HepG2 (cell line): Measurements from ENCODE around the gene TOPORS. TPM values are rescaled to one million over a fixed set of nuclear protein-coding genes. Genes with fewer than 3 reads are reported as not detected.

Experiments used
- ATF1 ChIP-seq: IDR thresholded peaks from 2 replicates; pipeline ENCODE4 v1.6.1; 2016; ENCODE audit warnings: mild to moderate bottlenecking, control low read depth
- ATRX ChIP-seq: sonication (generic); formaldehyde crosslinking; IDR thresholded peaks from 2 replicates; pipeline ENCODE4 v1.4.0; 2020; ENCODE audit warnings: missing genetic modification reagents, borderline replicate concordance
- CHD2 ChIP-seq: IDR thresholded peaks from 2 replicates; pipeline ENCODE4 v1.6.1; 2011; ENCODE audit warnings: low read depth, low read length, improper control_type of control experiment
- HCFC1 ChIP-seq: fragments of 150-350 bp; IDR thresholded peaks from 2 replicates; pipeline ENCODE4 v1.6.1; 2014; ENCODE audit warnings: low read depth, low read length
- HOMEZ ChIP-seq: IDR thresholded peaks from 2 replicates; pipeline ENCODE4 v1.6.1; 2016; ENCODE audit warnings: low read depth
- IKZF1 ChIP-seq: fragments of 450-650 bp; IDR thresholded peaks from 2 replicates; pipeline ENCODE4 v1.7.1; 2016
- KAT7 ChIP-seq: IDR thresholded peaks from 2 replicates; pipeline ENCODE4 v1.6.1; 2018; ENCODE audit warnings: borderline replicate concordance, missing compliant biosample characterization
- MEF2D ChIP-seq: sonication (generic); formaldehyde crosslinking; IDR thresholded peaks from 2 replicates; pipeline ENCODE4 v1.5.1; 2020; ENCODE audit warnings: mild to moderate bottlenecking, missing genetic modification reagents
- MEIS1 ChIP-seq: sonication (generic); formaldehyde crosslinking; IDR thresholded peaks from 2 replicates; pipeline ENCODE4 v1.9.0; 2021; ENCODE audit warnings: mild to moderate bottlenecking, missing genetic modification reagents, moderate library complexity, borderline replicate concordance
- MYPOP ChIP-seq: sonication (generic); formaldehyde crosslinking; IDR thresholded peaks from 2 replicates; pipeline ENCODE4 v1.8.1; 2023; ENCODE audit warnings: mild to moderate bottlenecking, moderate library complexity, missing genetic modification reagents
- SIX1 ChIP-seq: sonication (generic); formaldehyde crosslinking; IDR thresholded peaks from 2 replicates; pipeline ENCODE4 v1.4.0; 2020; ENCODE audit warnings: missing genetic modification reagents, borderline replicate concordance
- TP53 ChIP-seq: sonication (generic); formaldehyde crosslinking; conservative IDR thresholded peaks from 2 replicates; pipeline ENCODE4 v1.4.0; 2020; ENCODE audit warnings: missing genetic modification reagents
- ZFP37 ChIP-seq: sonication (generic); formaldehyde crosslinking; IDR thresholded peaks from 2 replicates; pipeline ENCODE4 v1.4.0; 2020; ENCODE audit warnings: missing genetic modification reagents, borderline replicate concordance
- ZNF710 ChIP-seq: sonication (generic); formaldehyde crosslinking; IDR thresholded peaks from 2 replicates; pipeline ENCODE4 v1.5.0; 2020; ENCODE audit warnings: mild to moderate bottlenecking, missing genetic modification reagents, borderline replicate concordance
- ZNF816 ChIP-seq: sonication (generic); formaldehyde crosslinking; IDR thresholded peaks from 2 replicates; pipeline ENCODE4 v1.8.0; 2022; ENCODE audit warnings: missing genetic modification reagents, mild to moderate bottlenecking, borderline replicate concordance
- polyA plus RNA-seq, 8 experiments: library from polyadenylated mRNA; depleted of rRNA in 3 of 8; stranded (reverse) in 7 of 8; unstranded in 1 of 8; fragments of >200 nt; fragmentation: Illumina TruSeq in 4 of 8; extraction: Trizol in 4 of 8; gene quantifications; 2 replicates each; pipeline versions ENCODE4 v1.2.1 to v1.2.3, GENCODE V29; 2011 to 2016; ENCODE audit warnings: low read depth in 4 of 8, missing spikeins in 1 of 8, mixed read lengths in 1 of 8; ENCODE audit not compliant: insufficient read depth in 1 of 8
- total RNA-seq, 5 experiments: library from RNA; depleted of rRNA; stranded (reverse); fragments of >200 nt; fragmentation: Illumina TruSeq; extraction: Trizol; gene quantifications; 2 replicates each; pipeline ENCODE4 v1.2.3, GENCODE V29; 2016; ENCODE audit warnings: low read depth in 1 of 5
- TF ChIP-seq, protein P1 (sequence below), 2 experiments: sonication (generic) in 1 of 2; formaldehyde crosslinking in 1 of 2; IDR thresholded peaks; 2 replicates each; pipeline versions ENCODE4 v1.5.1 to v1.6.1; 2011 to 2020; ENCODE audit warnings: borderline replicate concordance in 1 of 2, low read depth in 1 of 2, low read length in 1 of 2, mild to moderate bottlenecking in 1 of 2, missing genetic modification reagents in 1 of 2, moderate library complexity in 1 of 2
- TF ChIP-seq, protein P2 (sequence below): sonication (generic); formaldehyde crosslinking; IDR thresholded peaks from 2 replicates; pipeline ENCODE4 v1.4.0; 2020; ENCODE audit warnings: missing genetic modification reagents, mild to moderate bottlenecking, borderline replicate concordance
- TF ChIP-seq, protein P3 (sequence below): IDR thresholded peaks from 2 replicates; pipeline ENCODE4 v1.6.1; 2012; ENCODE audit warnings: low read depth, low read length, improper control_type of control experiment

The TOPORS gene
- total and polyA plus RNA-seq, 2 of the 13 experiments (the other 11 are each of a cell fraction or from before 2014, with no cell fraction given), result 6.8 to 19.6 TPM

DNA sequence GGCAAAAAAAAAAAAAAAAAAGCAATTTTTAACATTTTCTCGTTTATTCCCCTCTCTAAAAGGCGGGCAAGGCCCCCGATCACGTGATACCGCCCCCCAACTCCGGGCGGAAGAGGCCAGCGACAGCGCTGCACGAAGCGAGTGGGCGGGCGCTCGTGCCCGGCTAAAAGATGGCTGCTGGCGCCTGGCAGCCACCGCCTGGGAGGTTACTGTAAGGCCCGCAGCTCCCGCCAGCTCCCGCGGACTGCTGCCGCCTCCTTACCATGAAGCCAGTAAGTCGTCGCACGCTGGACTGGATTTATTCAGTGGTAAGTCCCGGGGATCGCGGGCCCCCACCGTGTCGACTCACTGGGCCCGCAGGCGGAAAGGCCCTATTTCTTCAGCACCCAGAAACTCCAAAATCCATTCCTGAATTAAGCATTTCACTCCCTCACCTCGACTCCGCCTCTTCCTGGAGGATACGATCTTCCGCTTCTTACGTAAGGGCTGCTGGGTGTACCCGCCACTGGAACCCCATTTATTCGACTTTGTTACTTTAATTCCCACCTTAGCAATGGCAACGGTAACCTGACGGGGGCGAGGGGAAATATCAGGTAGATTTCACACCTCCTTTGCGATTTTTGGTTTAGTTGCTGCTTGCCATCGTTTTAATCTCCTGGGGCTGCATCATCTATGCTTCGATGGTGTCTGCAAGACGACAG, at the start of gene TOPORS, which contains the start of gene SMIM27 (continued):
- TF ChIP-seq, protein P1, sequence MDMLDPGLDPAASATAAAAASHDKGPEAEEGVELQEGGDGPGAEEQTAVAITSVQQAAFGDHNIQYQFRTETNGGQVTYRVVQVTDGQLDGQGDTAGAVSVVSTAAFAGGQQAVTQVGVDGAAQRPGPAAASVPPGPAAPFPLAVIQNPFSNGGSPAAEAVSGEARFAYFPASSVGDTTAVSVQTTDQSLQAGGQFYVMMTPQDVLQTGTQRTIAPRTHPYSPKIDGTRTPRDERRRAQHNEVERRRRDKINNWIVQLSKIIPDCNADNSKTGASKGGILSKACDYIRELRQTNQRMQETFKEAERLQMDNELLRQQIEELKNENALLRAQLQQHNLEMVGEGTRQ (IDR thresholded peaks at IDR 0.05; ENCODE audit: low read depth, low read length), result peak; percentile 83
- TF ChIP-seq, protein P1 (CRISPR knock-in tag; IDR thresholded peaks at IDR 0.05; ENCODE audit: borderline replicate concordance), result peak; percentile 93; the same call in 1 of the 2 replicates
- TF ChIP-seq IKZF1 (no peak), MEF2D (CRISPR knock-in tag) (0 out of 2 replicates have a peak, but pooled peaks have one; percentile 68), MEIS1 (CRISPR knock-in tag) (peak; percentile 64; the same call in 1 of the 2 replicates), HCFC1 (peak; percentile 80), ATF1 (peak; percentile 61; the same call in 1 of the 2 replicates), MYPOP (CRISPR knock-in tag) (no peak; the same call in 1 of the 2 replicates), KAT7 (peak; percentile 66; the same call in 1 of the 2 replicates), ZFP37 (CRISPR knock-in tag) (0 out of 2 replicates have a peak, but pooled peaks have one; percentile 17), HOMEZ (no peak), ATRX (CRISPR knock-in tag) (no peak), SIX1 (no peak), CHD2 (no peak; the same call in 1 of the 2 replicates), ZNF710 (0 out of 2 replicates have a peak, but pooled peaks have one; percentile 22), ZNF816 (CRISPR knock-in tag) (peak; percentile 87), TP53 (no peak)
- TF ChIP-seq, protein P2, sequence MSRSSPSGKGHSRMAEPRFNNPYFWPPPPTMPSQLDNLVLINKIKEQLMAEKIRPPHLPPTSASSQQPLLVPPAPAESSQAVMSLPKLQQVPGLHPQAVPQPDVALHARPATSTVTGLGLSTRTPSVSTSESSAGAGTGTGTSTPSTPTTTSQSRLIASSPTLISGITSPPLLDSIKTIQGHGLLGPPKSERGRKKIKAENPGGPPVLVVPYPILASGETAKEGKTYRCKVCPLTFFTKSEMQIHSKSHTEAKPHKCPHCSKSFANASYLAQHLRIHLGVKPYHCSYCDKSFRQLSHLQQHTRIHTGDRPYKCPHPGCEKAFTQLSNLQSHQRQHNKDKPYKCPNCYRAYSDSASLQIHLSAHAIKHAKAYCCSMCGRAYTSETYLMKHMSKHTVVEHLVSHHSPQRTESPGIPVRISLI (CRISPR knock-in tag), result no peak
- TF ChIP-seq, protein P3, sequence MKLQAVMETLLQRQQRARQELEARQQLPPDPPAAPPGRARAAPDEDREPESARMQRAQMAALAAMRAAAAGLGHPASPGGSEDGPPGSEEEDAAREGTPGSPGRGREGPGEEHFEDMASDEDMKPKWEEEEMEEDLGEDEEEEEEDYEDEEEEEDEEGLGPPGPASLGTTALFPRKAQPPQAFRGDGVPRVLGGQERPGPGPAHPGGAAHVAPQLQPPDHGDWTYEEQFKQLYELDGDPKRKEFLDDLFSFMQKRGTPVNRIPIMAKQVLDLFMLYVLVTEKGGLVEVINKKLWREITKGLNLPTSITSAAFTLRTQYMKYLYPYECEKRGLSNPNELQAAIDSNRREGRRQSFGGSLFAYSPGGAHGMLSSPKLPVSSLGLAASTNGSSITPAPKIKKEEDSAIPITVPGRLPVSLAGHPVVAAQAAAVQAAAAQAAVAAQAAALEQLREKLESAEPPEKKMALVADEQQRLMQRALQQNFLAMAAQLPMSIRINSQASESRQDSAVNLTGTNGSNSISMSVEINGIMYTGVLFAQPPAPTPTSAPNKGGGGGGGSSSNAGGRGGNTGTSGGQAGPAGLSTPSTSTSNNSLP, result peak; percentile 47; the same call in 1 of the 2 replicates
